HepG2 (cell line): ENCODE data around the gene DCT. TPM values are rescaled to one million over a fixed set of nuclear protein-coding genes. Genes with fewer than 3 reads are reported as not detected.

Source experiments
- ATAC-seq: fragments of 200-7000 bp; cut with Tn5 transposase; 3 replicates; pipeline ENCODE4 v1.9.1; 2020; ENCODE audit warnings: mild to moderate bottlenecking, moderate library complexity
- BruUV-seq: library from RNA; stranded (reverse); fragments of 400-500 nt; replicated peaks from 2 replicates; lab custom pipeline; 2021; lab: Mats Ljungman, UMichigan
- CTCF ChIA-PET: fragments of 300-600 bp; formaldehyde crosslinking; extraction: SDS; loops from one replicate; lab custom pipeline; 2021; ENCODE audit warnings: low total read pairs, inconsistent platforms, low intra/inter-chr PET ratio; lab: Yijun Ruan, JAX
- POLR2A ChIA-PET: fragments of 350-600 bp; sonication (Branson Sonifier 250); formaldehyde crosslinking; loops from one replicate; lab custom pipeline; 2020; ENCODE audit warnings: antibody characterized with exemption, inconsistent platforms; lab: Yijun Ruan, JAX
- DNase-seq: peaks from one replicate; pipeline ENCODE4 v3.0.0-alpha.2; 2015; ENCODE audit warnings: low spot score
- FAIRE-seq: peaks from 3 replicates; lab custom pipeline; 2011; peaks lifted over from hg19 to GRCh38; lab: Jason Lieb, UNC
- H2AFZ ChIP-seq: one replicate; pipeline ENCODE4 v1.6.1; 2011; ENCODE audit warnings: low read length, inconsistent platforms
- H3K27ac ChIP-seq: fragments of 300-600 bp; 3 replicates; pipeline ENCODE4 v1.8.0; 2011; ENCODE audit warnings: mixed run types, mild to moderate bottlenecking, mixed read lengths, low read length, inconsistent platforms; ENCODE audit not compliant: insufficient read depth; ENCODE audit errors: extremely low read length
- H3K27me3 ChIP-seq, 2 experiments: fragments of 200-600 bp in 1 of 2; 2 replicates in 1 of 2; 3 replicates in 1 of 2; pipeline versions ENCODE4 v1.6.0 to v1.8.0; 2011; ENCODE audit warnings: low read length in 2 of 2, mild to moderate bottlenecking in 2 of 2, moderate library complexity in 2 of 2, inconsistent platforms in 1 of 2; ENCODE audit not compliant: insufficient read depth in 2 of 2, control insufficient read depth in 1 of 2
- H3K36me3 ChIP-seq, 2 experiments: fragments of 200-600 bp in 1 of 2; replicated peaks in 1 of 2; 2 replicates in 1 of 2; 3 replicates in 1 of 2; pipeline versions ENCODE4 v1.5.1 to v1.8.0; 2011; ENCODE audit warnings: low read length in 2 of 2, inconsistent platforms in 1 of 2; ENCODE audit not compliant: insufficient read depth in 2 of 2, control insufficient read depth in 1 of 2
- H3K4me1 ChIP-seq: 2 replicates; pipeline ENCODE4 v1.5.1; 2012; ENCODE audit warnings: low read length, inconsistent platforms; ENCODE audit not compliant: insufficient read depth
- H3K4me2 ChIP-seq: 2 replicates; pipeline ENCODE4 v1.6.0; 2011; ENCODE audit warnings: low read depth, low read length, inconsistent platforms
- H3K4me3 ChIP-seq, 3 experiments: fragments of 200-600 bp in 1 of 3; sonication (generic), shearing (Covaris generic) in 1 of 3; replicated peaks in 1 of 3; 2 replicates each; pipeline ENCODE4 v1.5.1; 2011 to 2016; ENCODE audit warnings: low read length in 3 of 3, inconsistent platforms in 2 of 3, low read depth in 2 of 3, mild to moderate bottlenecking in 2 of 3, control low read depth in 1 of 3, mixed read lengths in 1 of 3; ENCODE audit not compliant: insufficient read depth in 1 of 3
- H3K79me2 ChIP-seq: one replicate; pipeline ENCODE4 v1.6.1; 2011; ENCODE audit warnings: low read length, inconsistent platforms; ENCODE audit not compliant: insufficient read depth
- H3K9ac ChIP-seq: 2 replicates; pipeline ENCODE4 v1.6.0; 2011; ENCODE audit warnings: mild to moderate bottlenecking, low read depth, low read length, inconsistent platforms; ENCODE audit not compliant: insufficient read depth
- H3K9me3 ChIP-seq: 2 replicates; pipeline ENCODE4 v1.5.1; 2012; ENCODE audit warnings: mild to moderate bottlenecking, low read length
- H4K20me1 ChIP-seq: 2 replicates; pipeline ENCODE4 v1.6.0; 2011; ENCODE audit warnings: inconsistent platforms, mild to moderate bottlenecking, low read length, moderate library complexity; ENCODE audit not compliant: insufficient read depth
- ARNTL ChIP-seq: sonication (generic); formaldehyde crosslinking; IDR thresholded peaks from 2 replicates; pipeline ENCODE4 v1.4.0; 2020; ENCODE audit warnings: mild to moderate bottlenecking, missing genetic modification reagents
- BCL6 ChIP-seq: IDR thresholded peaks from 2 replicates; pipeline ENCODE4 v1.6.1; 2016; ENCODE audit warnings: missing genetic modification reagents, missing compliant biosample characterization
- KDM1A ChIP-seq: IDR thresholded peaks from 2 replicates; pipeline ENCODE4 v1.6.1; 2016; ENCODE audit warnings: missing compliant biosample characterization
- KDM2A ChIP-seq: sonication (generic); formaldehyde crosslinking; IDR thresholded peaks from 2 replicates; pipeline ENCODE4 v1.4.0; 2020; ENCODE audit warnings: low read depth, missing genetic modification reagents, borderline replicate concordance
- KLF16 ChIP-seq, 2 experiments: sonication (generic) in 1 of 2; formaldehyde crosslinking in 1 of 2; IDR thresholded peaks; 2 replicates each; pipeline versions ENCODE4 v1.6.1 to v1.8.0; 2016 to 2023; ENCODE audit warnings: missing genetic modification reagents in 2 of 2, missing compliant biosample characterization in 1 of 2
- MTA1 ChIP-seq: sonication (generic); formaldehyde crosslinking; IDR thresholded peaks from 2 replicates; pipeline ENCODE4 v1.4.0; 2020; ENCODE audit warnings: missing genetic modification reagents, mild to moderate bottlenecking, borderline replicate concordance
- PAF1 ChIP-seq: IDR thresholded peaks from 2 replicates; pipeline ENCODE4 v1.6.1; 2016; ENCODE audit warnings: missing genetic modification reagents, missing compliant biosample characterization
- SRSF9 ChIP-seq: fragments of 200-400 bp; formaldehyde crosslinking; IDR thresholded peaks from 2 replicates; pipeline ENCODE4 v1.6.1; 2018; ENCODE audit warnings: borderline replicate concordance, mild to moderate bottlenecking, low read depth, low read length; ENCODE audit not compliant: insufficient read depth, poor library complexity, severe bottlenecking
- TSC22D2 ChIP-seq: sonication (generic); formaldehyde crosslinking; IDR thresholded peaks from 2 replicates; pipeline ENCODE4 v1.5.1; 2020; ENCODE audit warnings: missing genetic modification reagents, mild to moderate bottlenecking, borderline replicate concordance
- XBP1 ChIP-seq: sonication (generic); formaldehyde crosslinking; IDR thresholded peaks from 2 replicates; pipeline ENCODE4 v1.5.0; 2020; ENCODE audit warnings: missing genetic modification reagents
- ZNF276 ChIP-seq: sonication (generic); formaldehyde crosslinking; IDR thresholded peaks from 2 replicates; pipeline ENCODE4 v1.4.0; 2020; ENCODE audit warnings: mild to moderate bottlenecking, low read depth, missing genetic modification reagents
- ZNF383 ChIP-seq: sonication (generic); formaldehyde crosslinking; IDR thresholded peaks from 2 replicates; pipeline ENCODE4 v1.4.0; 2020; ENCODE audit warnings: missing genetic modification reagents, mild to moderate bottlenecking, borderline replicate concordance
- ZNF501 ChIP-seq: sonication (generic); formaldehyde crosslinking; IDR thresholded peaks from 2 replicates; pipeline ENCODE4 v1.5.1; 2020; ENCODE audit warnings: mild to moderate bottlenecking, moderate library complexity, missing genetic modification reagents
- ZNF713 ChIP-seq: sonication (generic); formaldehyde crosslinking; IDR thresholded peaks from 2 replicates; pipeline ENCODE4 v1.4.0; 2020; ENCODE audit warnings: mild to moderate bottlenecking, missing genetic modification reagents
- in situ Hi-C: cut with HindIII; loops from 2 replicates; pipeline ENCODE4 v1.10.0; 2017; ENCODE audit warnings: low pct_unique_long_range_greater_than_20kb; ENCODE audit not compliant: extremely low pct_ligation_motif_present
- intact Hi-C: fragments of 100-400 bp; cut with micrococcal nuclease; formaldehyde crosslinking; loops from one replicate; pipeline ENCODE4 v1.10.0; 2022; ENCODE audit not compliant: unreplicated experiment
- polyA plus RNA-seq, 8 experiments: library from polyadenylated mRNA; depleted of rRNA in 3 of 8; stranded (reverse) in 7 of 8; unstranded in 1 of 8; fragments of >200 nt; fragmentation: Illumina TruSeq in 4 of 8; extraction: Trizol in 4 of 8; gene quantifications; 2 replicates each; pipeline versions ENCODE4 v1.2.1 to v1.2.3, GENCODE V29; 2011 to 2016; ENCODE audit warnings: low read depth in 4 of 8, missing spikeins in 1 of 8, mixed read lengths in 1 of 8; ENCODE audit not compliant: insufficient read depth in 1 of 8
- total RNA-seq, 5 experiments: library from RNA; depleted of rRNA; stranded (reverse); fragments of >200 nt; fragmentation: Illumina TruSeq; extraction: Trizol; gene quantifications; 2 replicates each; pipeline ENCODE4 v1.2.3, GENCODE V29; 2016; ENCODE audit warnings: low read depth in 1 of 5

Gene DCT
- total and polyA plus RNA-seq, 2 of the 13 experiments (the other 11 are each of a cell fraction or from before 2014, with no cell fraction given), result not detected

GRCh38 chr13:94417294-94417693 lies 62.2 kb downstream of the DCT start:
- BruUV-seq, result no TSS peak
- intact Hi-C loops (loop anchor here (2.0 to 5.0 kb wide), 2 partner anchors 1170 to 1520 kb away; no protein-coding TSS in a partner anchor), in situ Hi-C loops (no loop called here)
- ChIA-PET CTCF (no interaction called here), POLR2A (no interaction called here)
- Histone ChIP-seq H3K4me1 (peaks cover 8% of the 10 kb centered on the region), H3K4me2 (no peak overlapping the region), H3K36me3 (no peaks in the 10 kb centered on the region), H3K4me3 (no peak overlapping the region), H3K9ac (no peak overlapping the region), H3K9me3 (peaks cover 4% of the 10 kb centered on the region; the same call in 1 of the 2 replicates), H4K20me1 (no peaks in the 10 kb centered on the region), H3K27ac (no peak overlapping the region), H3K79me2 (no peaks in the 10 kb centered on the region), H2AFZ (no peak overlapping the region), H3K27me3 (no peaks in the 10 kb centered on the region)
- FAIRE-seq (no peak), ATAC-seq (no peak), DNase-seq (no peak)
- TF ChIP-seq KDM2A (CRISPR knock-in tag) (no peak), ZNF276 (no peak), KDM1A (CRISPR knock-in tag) (no peak), ARNTL (CRISPR knock-in tag) (no peak), ZNF383 (no peak), MTA1 (CRISPR knock-in tag) (no peak), BCL6 (no peak), PAF1 (no peak), ZNF713 (CRISPR knock-in tag) (no peak), TSC22D2 (CRISPR knock-in tag) (no peak), ZNF501 (CRISPR knock-in tag) (no peak), XBP1 (CRISPR knock-in tag) (no peak), SRSF9 (no peak), KLF16 (CRISPR knock-in tag; IDR thresholded peaks at IDR 0.05) (no peak)
